ENCODE data around the gene TLCD3A.

- no peak for TF ChIP-seq CTCF (conservative IDR thresholded peaks at IDR 0.05; ENCODE audit: low read depth, low read length)
- TF ChIP-seq EZH2 (IDR thresholded peaks at IDR 0.05; ENCODE audit: low read length, unreplicated experiment) = no peak
Observed at GRCh38 chr17:752620-753219, 20.3 kb downstream of the TLCD3A start.
